Stimulated activated CD4-positive, alpha-beta T cell treated with anti-CD3 and anti-CD28 coated beads, Interleukin-4, amount 100 ng/mL, for 24 hours (primary cell): ENCODE data around the gene ORM1.
"Not testable (repeated sequence)": the region's sequence is repeated elsewhere in the genome, so short reads cannot be mapped to it uniquely, and the experiment has no call there.

Experiments used
- DNase-seq: peaks from one replicate; pipeline ENCODE4 v3.0.0-alpha.2; 2020

ORM1 gene

DNA sequence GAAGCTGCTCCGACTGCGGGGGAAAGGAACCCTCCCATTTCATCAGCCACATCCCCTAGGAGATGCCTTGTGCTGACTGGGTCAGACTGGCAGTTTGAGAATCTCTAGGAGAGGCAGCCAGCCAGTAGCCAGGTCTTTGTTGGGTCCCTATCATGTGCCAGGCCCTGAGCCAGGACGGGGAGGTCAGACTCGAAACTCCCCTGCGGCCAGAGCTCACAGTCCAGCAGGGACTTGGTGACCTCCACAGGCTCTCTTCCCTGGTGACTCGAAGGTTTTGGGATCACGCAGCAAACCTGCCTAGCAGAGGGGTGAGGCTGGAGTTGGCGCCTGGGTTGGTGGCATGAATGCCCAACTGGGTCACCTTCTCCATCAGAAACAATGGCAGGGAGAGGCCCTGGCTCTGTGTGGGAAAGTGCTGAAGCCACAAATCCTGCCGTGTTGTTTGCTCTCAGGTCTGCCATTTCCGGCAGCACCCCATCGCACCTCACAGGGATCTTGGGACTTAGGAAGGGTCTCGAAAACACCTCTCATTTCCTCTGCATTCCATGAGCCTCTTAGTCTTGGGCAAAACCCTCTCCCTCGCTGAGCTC lies 14.4 kb upstream of the ORM1 start:
- no peak for DNase-seq

DNA sequence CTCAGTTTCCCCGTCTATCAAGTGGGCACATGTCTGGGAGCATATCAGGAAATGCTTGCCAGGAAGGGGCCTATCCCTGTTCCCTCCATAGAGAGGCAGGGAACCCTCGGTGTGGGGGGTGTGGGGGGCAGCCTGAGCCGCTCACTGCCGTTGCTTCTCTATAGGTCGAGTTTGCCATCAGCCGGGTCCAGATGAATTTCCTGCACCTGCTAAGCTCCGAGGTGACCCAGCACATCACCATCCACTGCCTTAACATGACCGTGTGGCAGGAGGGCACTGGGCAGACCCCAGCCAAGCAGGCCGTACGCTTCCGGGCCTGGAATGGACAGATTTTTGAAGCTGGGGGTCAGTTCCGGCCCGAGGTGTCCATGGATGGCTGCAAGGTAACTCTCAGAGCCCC lies 13.8 kb upstream of the ORM1 start:
- DNase-seq: no peak

DNA sequence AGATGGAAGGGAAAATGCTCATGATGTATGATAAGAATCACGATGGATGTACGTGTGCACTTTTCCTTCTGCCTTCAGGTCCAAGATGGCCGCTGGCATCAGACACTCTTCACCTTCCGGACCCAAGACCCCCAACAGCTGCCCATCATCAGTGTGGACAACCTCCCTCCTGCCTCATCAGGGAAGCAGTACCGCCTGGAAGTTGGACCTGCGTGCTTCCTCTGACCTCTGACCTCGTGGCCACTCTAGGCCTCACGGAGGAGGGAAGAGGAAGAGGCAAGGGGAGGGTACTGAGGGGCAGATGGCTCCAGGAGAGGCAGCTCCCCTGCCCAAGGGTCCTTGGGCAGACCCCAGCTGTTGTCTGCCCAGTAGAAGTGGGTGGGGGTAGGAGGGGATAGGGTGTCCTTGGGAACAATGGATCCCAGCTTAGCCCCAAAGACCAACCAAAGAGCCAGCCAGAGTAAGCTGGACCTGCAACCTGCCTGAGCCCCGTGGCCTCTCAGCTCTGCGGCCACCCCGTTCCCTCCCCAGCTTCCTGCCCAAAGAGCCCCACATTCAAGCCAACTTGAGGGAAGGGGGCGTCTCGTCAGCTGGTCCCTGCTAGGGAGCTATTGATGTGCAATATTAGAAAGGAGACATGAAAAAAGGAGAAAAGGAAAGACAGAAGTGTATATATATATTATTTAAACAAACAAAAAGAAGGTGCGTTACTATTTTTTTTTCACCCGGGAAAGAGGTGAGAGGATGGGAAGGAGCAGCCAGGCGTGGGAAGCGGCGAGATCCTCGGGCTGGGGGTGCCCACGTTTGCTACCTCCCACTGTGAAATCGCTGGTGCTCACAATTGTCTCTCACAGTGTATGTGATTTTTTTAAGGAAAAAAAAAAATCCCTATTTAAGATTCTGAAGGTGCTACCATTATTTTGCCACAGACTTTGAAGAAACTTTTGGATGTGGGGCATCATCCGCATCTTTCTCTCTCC lies 12.1 kb upstream of the ORM1 start:
- no peak for DNase-seq

DNA sequence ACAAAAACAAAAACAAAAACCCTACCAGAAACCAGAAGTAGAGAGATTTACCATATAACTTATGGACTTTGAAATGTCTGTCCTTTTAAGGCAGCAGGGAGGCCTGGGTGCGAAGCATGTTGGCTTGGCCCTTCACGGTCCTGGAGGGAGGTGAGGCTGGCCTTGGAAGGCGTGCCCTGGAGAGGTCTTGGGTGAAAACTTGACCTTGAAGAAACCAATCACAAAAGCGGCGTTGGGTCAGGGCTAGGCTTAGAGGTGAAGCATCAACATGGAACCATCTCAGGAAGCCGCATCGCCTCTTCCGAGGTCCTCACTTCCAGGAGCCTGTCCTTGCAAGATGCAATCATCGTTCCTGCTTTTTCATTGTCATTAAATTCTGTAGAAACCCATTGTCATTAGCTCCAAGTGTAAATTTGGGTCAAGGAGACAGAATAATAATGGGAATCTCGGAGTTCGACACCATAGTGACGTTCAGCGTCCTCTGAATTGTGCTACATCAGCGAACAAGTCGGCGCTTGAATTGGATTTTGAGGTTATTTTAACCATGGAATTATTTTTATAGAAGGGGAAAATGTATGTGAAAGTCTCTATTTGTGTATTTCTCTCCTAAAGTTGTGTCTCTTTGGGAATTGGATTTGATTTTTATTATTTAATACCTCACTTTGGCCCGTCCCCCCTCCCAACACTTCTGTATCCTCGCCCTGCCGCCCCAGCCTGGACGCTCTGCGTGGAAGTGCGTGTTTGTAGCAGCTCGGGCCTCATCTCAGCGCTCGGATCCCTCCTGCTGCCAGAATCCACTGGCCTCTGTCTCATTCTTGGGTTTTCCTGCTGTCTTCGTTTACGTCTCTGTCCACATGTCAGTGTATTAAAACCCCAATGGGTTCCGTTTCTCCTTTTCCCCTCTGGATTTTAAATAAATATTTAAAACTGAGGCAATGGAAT lies 11.1 kb upstream of the ORM1 start:
- no peak for DNase-seq

DNA sequence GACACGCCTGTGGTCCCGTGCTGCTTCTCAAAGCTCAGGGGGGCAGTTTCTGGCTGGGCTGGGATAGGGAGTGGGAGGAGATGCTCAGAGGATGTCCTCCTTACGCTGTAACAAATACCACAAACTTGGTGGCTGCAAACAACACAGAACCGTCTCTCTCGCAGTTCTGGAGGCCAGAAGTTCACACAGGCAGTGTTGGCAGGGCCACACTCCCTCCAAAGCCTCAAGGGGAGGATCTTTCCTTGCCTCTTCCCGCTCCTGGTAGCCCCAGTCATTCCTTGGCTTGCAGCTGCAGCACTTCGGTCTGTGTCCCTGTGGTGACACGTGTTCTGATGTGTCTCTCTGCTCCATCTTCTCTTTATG lies 10.4 kb upstream of the ORM1 start:
- no peak for DNase-seq

DNA sequence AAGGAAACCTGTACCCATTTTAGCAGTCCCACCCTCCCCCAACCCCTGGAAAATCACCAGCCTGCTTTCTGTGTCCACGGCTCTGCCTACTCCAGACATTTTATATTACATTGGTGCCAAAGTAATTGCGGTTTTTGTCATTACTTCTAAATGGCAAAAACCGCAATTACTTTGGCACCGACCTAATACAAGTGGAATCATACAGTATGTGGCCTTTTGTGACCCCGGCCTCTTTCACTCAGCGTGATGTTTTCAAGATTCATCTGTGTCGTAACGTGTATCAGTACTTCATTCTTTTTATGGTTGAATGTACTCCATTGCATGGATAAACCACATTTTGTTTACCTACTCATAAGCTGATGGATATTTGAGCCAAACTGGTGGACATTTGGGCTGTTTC lies 9.7 kb upstream of the ORM1 start:
- no peak for DNase-seq

DNA sequence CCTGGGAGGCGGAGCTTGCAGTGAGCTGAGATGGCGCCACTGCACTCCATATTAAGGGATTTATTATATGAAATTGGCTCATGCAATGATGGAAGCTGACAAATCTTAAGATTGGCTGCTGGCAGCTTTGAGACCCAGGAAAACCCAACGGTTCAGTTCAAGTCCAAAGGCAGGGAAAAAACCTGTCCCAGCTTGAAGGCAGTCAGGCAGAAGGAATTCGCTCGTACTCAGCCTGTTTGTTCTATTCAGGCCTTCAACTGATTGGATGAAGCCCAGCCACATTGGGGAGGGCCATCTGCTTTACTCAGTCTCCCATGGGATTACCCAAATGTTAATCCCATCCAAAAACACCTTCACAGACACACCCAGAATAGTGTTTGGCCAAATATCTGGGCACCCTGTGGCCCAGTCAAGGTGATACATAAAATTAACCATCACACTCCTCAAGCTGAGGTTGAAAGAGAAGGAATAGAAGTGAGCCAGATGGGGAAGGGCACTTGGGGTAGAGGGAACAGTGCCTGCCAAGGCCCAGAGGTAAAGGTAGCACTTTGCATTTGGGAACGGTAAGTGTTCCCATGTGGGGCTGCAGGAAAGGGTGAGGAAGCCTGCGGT lies 8.5 kb upstream of the ORM1 start:
- no peak for DNase-seq

DNA sequence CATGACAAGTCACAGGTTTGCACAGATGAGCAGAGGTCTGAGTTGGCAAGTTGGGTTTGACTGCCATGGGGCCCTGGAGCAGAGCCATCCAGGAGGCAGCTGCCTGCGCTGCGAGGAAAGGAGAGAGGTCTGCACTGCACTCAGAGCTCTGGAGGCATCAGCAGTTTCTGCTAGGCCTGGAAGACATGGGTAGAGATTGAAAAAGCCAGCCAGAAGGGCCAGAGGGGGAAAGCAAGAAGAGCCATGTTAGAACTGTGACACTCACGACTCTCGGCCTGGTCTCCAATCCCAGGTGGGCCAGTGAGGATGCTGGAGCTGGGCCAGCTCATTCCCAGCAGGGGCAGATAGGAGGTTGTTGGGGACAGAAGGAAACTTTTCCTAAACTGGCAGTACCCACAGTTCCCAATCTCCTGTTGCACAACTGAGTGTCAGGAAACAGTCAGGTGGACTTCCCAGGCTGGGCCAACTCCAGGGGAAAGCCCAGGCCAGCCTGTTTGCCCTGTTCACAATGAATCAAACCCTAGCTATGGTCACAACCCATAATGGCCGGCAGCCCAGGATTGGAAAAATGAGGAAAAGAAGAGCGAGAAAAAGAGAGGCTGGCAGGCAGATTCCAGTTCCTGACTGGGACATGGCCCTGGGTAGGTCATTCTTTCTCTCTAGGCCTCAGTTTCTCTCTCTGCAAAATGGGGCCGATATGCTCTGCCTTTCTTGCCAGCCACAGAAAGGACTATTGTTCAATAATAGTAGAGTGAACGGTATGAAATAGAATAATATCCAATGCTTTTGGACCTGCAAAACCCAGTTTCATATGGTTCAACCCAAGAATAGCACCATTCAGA lies 7.8 kb upstream of the ORM1 start:
- DNase-seq: no peak

DNA sequence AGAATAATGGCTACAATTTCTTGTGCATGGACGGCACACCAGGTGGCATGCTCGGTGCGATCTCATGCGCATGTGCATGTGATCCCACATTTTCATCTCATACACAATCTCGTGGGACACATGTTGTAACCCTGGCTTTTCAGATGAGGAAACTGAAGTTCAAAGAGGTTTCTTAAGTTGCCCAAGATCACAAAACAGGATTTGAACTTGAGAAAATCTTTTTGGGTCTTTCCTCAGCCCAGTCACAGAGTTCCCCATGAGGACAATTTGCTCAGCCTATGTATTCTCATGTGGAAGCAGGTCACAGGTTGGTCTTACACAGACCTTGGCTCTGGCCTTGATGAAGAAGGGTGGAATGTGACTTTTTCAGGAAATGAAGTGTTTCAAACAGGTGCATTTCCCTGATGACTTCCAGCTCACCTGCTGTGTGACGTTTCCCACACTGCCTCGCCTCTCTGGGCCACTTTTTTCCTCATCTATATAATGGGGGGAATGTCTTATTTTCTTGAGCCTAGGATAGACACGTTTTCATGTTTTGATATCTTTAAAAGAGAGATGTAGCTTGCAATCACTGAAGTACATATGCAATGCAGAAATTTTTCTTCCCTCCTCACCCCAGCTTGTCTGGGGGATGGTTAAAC lies 7.1 kb upstream of the ORM1 start:
- no peak for DNase-seq

DNA sequence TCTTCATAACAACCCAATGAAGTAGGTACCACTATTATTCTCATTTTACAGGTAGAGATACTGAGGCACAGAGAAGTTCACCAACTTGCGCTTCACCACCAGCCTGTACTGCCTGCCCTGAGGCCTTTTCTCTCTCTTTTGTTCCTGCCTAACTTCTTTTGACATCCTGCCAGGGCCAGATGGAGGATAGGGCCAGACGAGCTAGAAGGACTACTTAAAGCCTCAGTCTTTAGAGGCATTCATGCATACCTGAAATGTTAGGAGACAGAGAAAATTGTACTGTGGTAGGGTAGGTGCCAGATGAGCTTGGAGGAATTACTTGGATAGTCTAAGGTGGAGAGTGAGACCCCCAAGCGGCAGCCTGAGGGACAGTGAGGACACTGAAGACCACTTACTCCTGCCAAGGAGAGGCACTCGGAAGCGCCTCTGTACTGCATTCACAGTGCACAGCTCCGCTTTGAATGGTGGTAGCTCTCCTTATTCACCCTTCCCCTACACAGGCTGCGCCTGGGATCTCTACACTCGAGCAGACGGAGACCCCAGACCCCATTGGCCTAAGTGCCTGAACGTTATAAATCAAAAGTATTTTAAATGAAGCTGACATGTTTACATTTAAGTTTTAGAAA lies 6.2 kb upstream of the ORM1 start:
- no peak for DNase-seq

DNA sequence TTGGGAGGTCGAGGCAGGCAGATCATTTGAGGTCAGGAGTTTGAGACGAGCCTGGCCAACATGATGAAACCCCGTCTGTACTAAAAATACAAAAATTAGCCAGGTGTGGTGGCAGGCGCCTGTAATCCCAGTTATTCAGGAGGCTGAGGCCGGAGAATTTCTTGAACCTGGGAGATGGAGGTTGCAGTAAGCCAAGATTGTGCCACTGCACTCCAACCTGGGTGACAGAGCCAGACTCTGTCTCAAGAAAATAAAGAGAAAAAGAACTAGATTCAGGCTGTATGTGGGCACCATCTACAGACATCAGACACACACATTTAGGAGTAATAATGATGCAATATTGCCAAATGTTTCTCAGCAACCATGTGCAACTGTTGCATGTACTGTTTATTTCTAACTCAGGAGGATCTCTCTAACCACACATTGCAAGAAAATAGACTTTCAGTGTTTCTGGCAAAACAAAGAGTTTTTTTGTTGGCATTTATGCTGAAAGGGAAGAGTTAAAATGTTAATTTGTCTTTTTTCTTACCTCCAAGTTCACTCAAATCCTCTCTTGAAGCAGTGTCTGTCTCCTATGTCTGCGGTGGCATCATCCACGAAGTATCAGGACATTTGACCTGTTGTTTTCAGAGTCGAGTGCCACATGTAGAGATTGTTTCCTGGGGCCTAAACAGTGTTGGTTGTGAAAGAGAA lies 5.1 kb upstream of the ORM1 start:
- no peak for DNase-seq

DNA sequence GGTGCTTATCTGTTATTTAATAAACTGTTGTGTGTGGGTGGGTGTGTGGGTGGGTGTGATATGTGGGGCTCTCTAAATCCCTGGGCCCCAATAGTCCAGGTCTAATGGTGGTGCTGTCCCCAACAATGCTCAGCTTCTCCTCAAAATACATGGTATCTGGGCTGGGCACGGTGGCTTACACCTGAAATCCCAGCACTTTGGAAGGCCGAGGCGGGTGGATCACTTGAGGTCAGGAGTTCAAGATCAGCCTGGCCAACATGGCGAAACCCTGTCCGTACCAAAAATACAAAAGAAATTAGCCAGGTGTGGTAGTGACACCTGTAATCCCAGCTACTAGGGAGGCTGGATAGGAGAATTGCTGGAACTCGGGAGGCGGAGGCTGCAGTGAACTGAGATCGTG lies 4.5 kb upstream of the ORM1 start:
- DNase-seq: no peak

DNA sequence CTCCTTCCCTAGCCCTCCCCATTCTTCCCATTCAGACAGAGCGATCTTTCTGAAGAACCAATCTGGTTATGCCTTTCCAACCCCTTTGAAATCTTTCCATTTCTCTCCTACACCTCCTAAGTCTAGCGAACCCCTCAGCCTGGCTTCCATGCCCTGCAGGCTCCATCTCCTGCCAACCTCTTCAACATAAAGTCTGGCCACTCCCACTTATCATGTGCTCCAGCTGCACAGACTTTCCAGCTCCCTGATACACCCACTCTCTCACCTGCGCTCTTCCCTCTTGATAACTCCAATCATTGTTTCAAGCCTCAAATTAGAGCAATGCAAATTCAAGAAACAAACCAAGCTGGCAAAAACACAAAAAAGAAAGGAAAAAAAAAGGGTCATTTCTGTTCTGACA lies 3.8 kb upstream of the ORM1 start:
- DNase-seq: no peak

DNA sequence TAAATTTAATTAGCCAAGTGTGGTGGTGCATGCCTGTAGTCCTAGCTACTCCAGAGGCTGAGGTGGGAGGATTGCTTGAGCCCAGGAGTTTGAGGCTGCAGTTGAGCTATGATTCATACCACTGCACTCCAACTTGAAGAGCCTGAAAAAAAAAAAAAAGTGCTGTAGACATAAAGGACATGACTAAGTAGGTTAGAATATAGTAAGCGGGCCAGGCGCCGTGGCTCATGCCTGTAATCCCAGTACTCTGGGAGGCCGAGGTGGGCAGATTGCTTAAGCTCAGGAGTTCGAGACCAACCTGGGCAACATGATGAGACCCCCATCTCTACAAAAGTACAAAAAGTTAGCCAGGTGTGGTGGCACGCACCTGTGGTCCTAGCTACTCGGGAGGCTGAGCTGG lies 2.2 kb upstream of the ORM1 start:
- DNase-seq: not testable (repeated sequence)

DNA sequence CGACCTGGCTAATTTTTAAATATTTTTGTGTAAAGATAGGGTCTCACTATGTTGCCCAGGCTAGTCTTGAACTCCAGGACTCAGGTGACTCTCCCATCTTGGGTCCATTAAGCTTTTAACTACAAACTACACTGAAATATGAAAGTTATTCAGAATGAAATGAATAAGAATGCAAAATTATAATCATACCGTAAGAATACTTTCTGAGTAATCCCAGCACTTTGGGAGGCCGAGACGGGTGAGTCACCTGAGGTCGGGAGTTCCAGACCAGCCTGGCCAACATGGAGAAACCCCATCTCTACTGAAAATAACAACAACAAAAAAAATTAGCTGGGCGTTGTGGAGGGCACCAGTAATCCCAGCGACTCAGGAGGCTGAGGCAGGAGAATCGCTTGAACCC lies 1.1 kb upstream of the ORM1 start:
- DNase-seq: peak; percentile 41

DNA sequence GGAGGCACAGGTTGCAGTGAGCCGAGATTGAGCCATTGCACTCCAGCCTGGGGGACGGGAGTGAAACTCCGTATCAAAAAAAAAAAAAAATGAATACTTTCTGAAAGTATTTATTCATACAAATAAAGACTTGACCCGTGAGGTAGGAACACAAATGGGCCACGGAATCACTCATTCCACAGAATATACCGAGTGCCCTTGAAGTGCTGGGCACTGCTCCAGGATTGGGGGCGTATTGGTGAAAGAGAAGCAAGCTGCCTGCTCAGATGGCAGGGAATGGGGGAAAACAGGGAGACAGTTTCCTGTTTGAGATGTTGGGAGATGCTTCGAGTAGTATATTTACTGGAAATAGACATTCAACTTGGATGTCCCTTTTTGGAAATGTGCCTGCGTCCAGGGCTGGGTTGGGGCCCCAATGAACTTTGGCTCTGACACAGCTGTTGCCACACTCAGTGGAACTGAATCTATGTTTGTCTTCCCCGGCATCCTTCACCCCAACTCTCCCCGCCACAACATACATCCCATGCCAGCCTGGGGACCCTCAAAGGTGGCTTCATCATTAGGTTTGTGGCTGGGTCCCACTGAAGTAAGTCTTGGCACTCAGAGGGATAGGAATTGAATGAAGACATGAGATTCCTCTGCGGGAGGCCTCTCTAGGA lies 609 bp upstream of the ORM1 start:
- not testable (repeated sequence) for DNase-seq

DNA sequence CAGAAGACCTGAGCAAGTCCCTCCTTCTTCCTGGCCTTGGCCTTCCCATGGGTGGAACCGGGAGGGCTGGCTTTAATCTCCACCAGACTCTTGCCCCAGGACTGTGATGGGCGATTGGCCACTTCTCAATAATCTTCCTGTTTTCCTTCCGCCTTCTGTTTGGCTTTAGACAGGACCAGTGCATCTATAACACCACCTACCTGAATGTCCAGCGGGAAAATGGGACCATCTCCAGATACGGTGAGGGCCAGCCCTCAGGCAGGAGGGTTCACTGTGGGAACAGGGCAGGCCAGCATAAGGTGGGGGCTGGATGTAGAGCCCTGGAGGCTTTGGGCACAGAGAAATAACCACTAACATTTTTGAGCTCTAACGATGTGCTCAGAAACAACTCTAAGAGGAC lies 951 bp downstream of the ORM1 start:
- not testable (repeated sequence) for DNase-seq

DNA sequence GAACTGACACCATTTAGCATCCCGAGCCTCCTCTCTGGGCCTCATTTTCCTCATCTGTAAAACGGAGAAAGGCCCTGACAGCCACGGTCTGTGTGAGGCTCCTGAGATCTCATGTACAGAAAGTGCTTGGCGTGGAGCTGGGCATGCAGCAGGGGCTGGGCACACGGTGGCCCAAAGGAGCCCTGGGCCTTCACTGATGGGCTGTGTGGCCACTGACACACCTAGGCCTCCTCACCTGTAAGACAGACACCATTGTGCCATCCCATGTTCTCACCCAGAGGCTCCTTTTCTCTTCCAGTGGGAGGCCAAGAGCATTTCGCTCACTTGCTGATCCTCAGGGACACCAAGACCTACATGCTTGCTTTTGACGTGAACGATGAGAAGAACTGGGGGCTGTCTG lies 1.6 kb downstream of the ORM1 start:
- no peak for DNase-seq

DNA sequence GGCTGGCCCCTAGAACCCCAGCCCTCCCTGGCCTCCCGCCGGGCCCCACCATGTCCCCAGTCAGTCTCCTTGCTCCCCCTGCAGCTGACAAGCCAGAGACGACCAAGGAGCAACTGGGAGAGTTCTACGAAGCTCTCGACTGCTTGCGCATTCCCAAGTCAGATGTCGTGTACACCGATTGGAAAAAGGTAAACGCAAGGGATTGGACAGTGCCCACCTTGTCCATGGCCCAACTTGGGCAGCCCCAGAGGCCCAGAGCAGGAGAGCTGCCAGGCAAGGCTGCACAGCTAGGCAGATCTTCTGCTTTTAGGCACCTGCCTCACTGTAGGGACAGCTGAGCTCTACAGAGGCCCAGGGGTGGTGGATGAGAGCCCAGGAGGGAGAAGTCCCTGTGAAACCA lies 2.1 kb downstream of the ORM1 start:
- not testable (repeated sequence) for DNase-seq
